GM23338 (cell line): ENCODE measurements around the gene FYCO1. TPM values are rescaled to one million over a fixed set of nuclear protein-coding genes. Genes with fewer than 3 reads are reported as not detected.
A peak's percentile ranks its signal among the peaks of the same experiment; 100 is the strongest.

Experiments used
- ATAC-seq: fragments of 200-7000 bp; cut with Tn5 transposase; 3 replicates; pipeline ENCODE4 v1.9.1; 2020
- DNase-seq: peaks from one replicate; pipeline ENCODE4 v3.0.0-alpha.2; 2015; ENCODE audit warnings: low spot score
- H2AFZ ChIP-seq: fragments of 200-600 bp; sonication (generic); 2 replicates; pipeline ENCODE4 v1.8.0; 2016; ENCODE audit warnings: antibody characterized with exemption, mild to moderate bottlenecking, moderate library complexity
- H3F3A ChIP-seq: fragments of 200-600 bp; sonication (generic); replicated peaks from 2 replicates; pipeline ENCODE4 v1.8.0; 2017; ENCODE audit warnings: antibody characterized with exemption, mixed run types, low read depth
- H3K27ac ChIP-seq: fragments of 200-600 bp; sonication (generic); 2 replicates; pipeline ENCODE4 v1.6.1; 2016; ENCODE audit warnings: low read depth
- H3K27me3 ChIP-seq: fragments of 200-600 bp; sonication (generic); 2 replicates; pipeline ENCODE4 v1.8.0; 2016; ENCODE audit warnings: mild to moderate bottlenecking, mixed run types, moderate library complexity; ENCODE audit not compliant: insufficient read depth
- H3K36me3 ChIP-seq: fragments of 200-600 bp; sonication (generic); 2 replicates; pipeline ENCODE4 v1.8.0; 2016; ENCODE audit warnings: mild to moderate bottlenecking; ENCODE audit not compliant: insufficient read depth
- H3K4me1 ChIP-seq: fragments of 200-600 bp; sonication (generic); 2 replicates; pipeline ENCODE4 v1.8.0; 2016; ENCODE audit warnings: mild to moderate bottlenecking, moderate library complexity; ENCODE audit not compliant: insufficient read depth
- H3K4me2 ChIP-seq: fragments of 200-600 bp; sonication (generic); 2 replicates; pipeline ENCODE4 v1.7.1; 2017; ENCODE audit warnings: mixed run types
- H3K4me3 ChIP-seq: fragments of 200-600 bp; sonication (generic); 2 replicates; pipeline ENCODE4 v1.6.1; 2016; ENCODE audit warnings: mixed run types
- H3K79me2 ChIP-seq: fragments of 200-600 bp; sonication (generic); replicated peaks from 2 replicates; pipeline ENCODE4 v1.8.0; 2017; ENCODE audit warnings: mild to moderate bottlenecking; ENCODE audit not compliant: insufficient read depth
- H3K9me2 ChIP-seq: fragments of 200-600 bp; sonication (generic); 2 replicates; pipeline ENCODE4 v1.8.0; 2017; ENCODE audit not compliant: insufficient read depth
- H4K20me1 ChIP-seq: fragments of 200-600 bp; sonication (generic); replicated peaks from 2 replicates; pipeline ENCODE4 v1.8.0; 2017; ENCODE audit warnings: mild to moderate bottlenecking; ENCODE audit not compliant: insufficient read depth
- H3K27ac Mint-ChIP-seq: 2 replicates; pipeline ENCODE4 v1.8.0; 2020; ENCODE audit warnings: inconsistent platforms, mild to moderate bottlenecking, moderate library complexity, mixed read lengths
- H3K27me3 Mint-ChIP-seq: 3 replicates; pipeline ENCODE4 v1.8.0; 2022; ENCODE audit warnings: low read depth, mild to moderate bottlenecking, moderate library complexity, mixed read lengths, inconsistent platforms; ENCODE audit not compliant: insufficient read depth, poor library complexity
- H3K36me3 Mint-ChIP-seq: 3 replicates; pipeline ENCODE4 v1.8.0; 2021; ENCODE audit warnings: low read depth, mild to moderate bottlenecking, inconsistent platforms, moderate library complexity, mixed read lengths
- H3K4me1 Mint-ChIP-seq: 3 replicates; pipeline ENCODE4 v1.8.0; 2020; ENCODE audit warnings: mild to moderate bottlenecking, inconsistent platforms, mixed read lengths
- H3K4me3 Mint-ChIP-seq: 3 replicates; pipeline ENCODE4 v1.8.0; 2021; ENCODE audit warnings: moderate library complexity, mild to moderate bottlenecking, inconsistent platforms, mixed read lengths
- H3K9me3 Mint-ChIP-seq: 3 replicates; pipeline ENCODE4 v1.8.0; 2020; ENCODE audit warnings: moderate library complexity, mild to moderate bottlenecking, inconsistent platforms, mixed read lengths
- CREB1 ChIP-seq: fragments of 250-450 bp; sonication (Bioruptor Pico); IDR thresholded peaks from 2 replicates; pipeline ENCODE4 v1.5.0; 2020; ENCODE audit warnings: low read depth, mild to moderate bottlenecking, moderate library complexity
- CTCF ChIP-seq, 2 experiments: fragments of 200-600 bp in 1 of 2; sonication (generic) in 1 of 2; conservative IDR thresholded peaks; 2 replicates each; pipeline versions ENCODE4 v1.5.1 to v1.6.1; 2016 to 2017; ENCODE audit warnings: antibody characterized with exemption in 2 of 2, low read depth in 2 of 2, mild to moderate bottlenecking in 2 of 2, moderate library complexity in 1 of 2
- EZH2 ChIP-seq: fragments of 200-600 bp; sonication (generic); IDR thresholded peaks from one replicate; pipeline ENCODE4 v1.8.0; 2017; ENCODE audit warnings: antibody characterized with exemption, mild to moderate bottlenecking, low read depth; ENCODE audit not compliant: unreplicated experiment
- STAT1 ChIP-seq: IDR thresholded peaks from one replicate; pipeline ENCODE4 v1.6.1; 2016; ENCODE audit warnings: antibody characterized with exemption; ENCODE audit not compliant: unreplicated experiment
- ZNF331 ChIP-seq: fragments of 250-450 bp; sonication (Bioruptor Pico); IDR thresholded peaks from 2 replicates; pipeline ENCODE4 v1.5.0; 2020; ENCODE audit warnings: low read depth, mild to moderate bottlenecking, moderate library complexity
- ZNF462 ChIP-seq: fragments of 250-450 bp; sonication (Bioruptor Pico); IDR thresholded peaks from 2 replicates; pipeline ENCODE4 v1.5.0; 2020; ENCODE audit warnings: mild to moderate bottlenecking, moderate library complexity
- polyA plus RNA-seq: library from polyadenylated mRNA; unstranded; fragments of >200 nt; fragmentation: Nextera tagmentation; extraction: Ambion mirVana; gene quantifications from 2 replicates; pipeline ENCODE4 v1.2.1, GENCODE V29; 2016
- total RNA-seq: library from RNA; depleted of rRNA; stranded (reverse); fragments of >200 nt; shearing (Covaris generic); gene quantifications from 2 replicates; pipeline ENCODE4 v1.2.3, GENCODE V29; 2014

Gene FYCO1
- total and polyA plus RNA-seq, 2 experiments from 2014 or later = 4.5 to 17.2 TPM

DNA sequence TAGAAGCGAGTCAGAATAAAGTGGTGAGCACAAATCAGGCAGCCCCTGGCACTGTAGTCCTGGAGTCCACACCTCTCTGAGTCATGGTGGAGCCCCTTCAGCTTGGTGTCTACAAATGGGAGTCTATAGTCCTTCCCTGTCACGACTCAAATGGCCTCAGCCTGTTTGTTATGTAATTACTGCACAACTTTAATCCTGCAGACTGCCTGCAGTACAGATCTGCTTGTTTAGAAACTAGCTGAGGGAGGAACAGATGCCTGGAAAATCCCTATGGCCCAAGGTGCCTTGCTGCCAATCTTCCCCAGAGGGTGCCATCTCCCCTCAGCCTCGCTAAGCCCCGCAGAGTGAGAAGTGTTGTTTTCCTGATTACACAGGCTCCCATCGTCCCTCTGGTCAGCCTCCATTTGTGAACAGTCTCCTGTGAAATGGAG lies 56.3 kb downstream of the FYCO1 start (continued):
- TF ChIP-seq ZNF462 (no peak), ZNF331 (CRISPR knock-in tag) (no peak), CTCF (conservative IDR thresholded peaks at IDR 0.05; ENCODE audit: low read depth in 2 of 2) (no peak), CREB1 (CRISPR knock-in tag) (no peak), STAT1 (no peak)

DNA sequence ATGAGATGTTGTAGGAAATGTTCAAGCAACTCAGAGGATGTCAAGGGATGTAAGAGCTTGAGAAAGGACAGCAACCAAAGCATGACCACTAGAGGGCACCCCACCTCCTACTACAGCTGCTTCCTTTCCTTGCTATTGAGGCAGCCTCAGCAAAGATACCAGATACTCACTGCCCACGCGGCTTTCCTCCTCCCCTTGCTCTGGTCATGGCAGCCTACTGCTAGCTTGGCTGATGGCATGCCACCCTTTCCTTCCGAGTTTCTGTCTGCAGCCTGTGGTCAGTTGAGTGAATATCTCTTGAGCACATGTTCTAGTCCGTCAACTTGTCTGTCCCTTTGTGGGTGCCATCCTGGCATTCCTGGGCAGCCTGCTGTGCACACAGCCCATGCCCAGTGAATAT lies 56.8 kb downstream of the FYCO1 start:
- H3F3A ChIP-seq = no peaks in the 10 kb centered on the region
- H4K20me1 ChIP-seq = peaks cover 11% of the 10 kb centered on the region
- H3K4me2 ChIP-seq = no peak overlapping the region
- H3K27ac ChIP-seq = 0 out of 2 replicates have a peak overlapping the region, but pooled peaks have one; percentile 48
- H2AFZ ChIP-seq = no peak overlapping the region
- no peaks in the 10 kb centered on the region for H3K27me3 ChIP-seq
- Mint-ChIP-seq H3K4me3 (no peak overlapping the region), H3K4me1 (peaks cover 17% of the 10 kb centered on the region), H3K27ac (no peak overlapping the region), H3K27me3 (peaks cover 1% of the 10 kb centered on the region), H3K9me3 (no peaks in the 10 kb centered on the region; the same call in 2 of the 3 replicates), H3K36me3 (peaks cover 26% of the 10 kb centered on the region)
- H3K79me2 ChIP-seq = no peaks in the 10 kb centered on the region
- H3K4me1 ChIP-seq = no peaks in the 10 kb centered on the region
- peak; percentile 86 to 97 for TF ChIP-seq CTCF (conservative IDR thresholded peaks at IDR 0.05; ENCODE audit: low read depth in 2 of 2)
- no peak for TF ChIP-seq EZH2
- H3K36me3 ChIP-seq = peaks cover 8% of the 10 kb centered on the region
- DNase-seq (peak; percentile 91), ATAC-seq (peak; percentile 94)
- H3K4me3 ChIP-seq = no peak overlapping the region
- H3K9me2 ChIP-seq = no peaks in the 10 kb centered on the region
